Activated naive CD8-positive, alpha-beta T cell (primary cell): ENCODE data around the gene CPT1B.
"Not testable (repeated sequence)": the region's sequence is repeated elsewhere in the genome, so short reads cannot be mapped to it uniquely, and the experiment has no call there.

Experiments
- H3K27ac Mint-ChIP-seq: one replicate; pipeline ENCODE4 v1.8.0; 2021; ENCODE audit warnings: mixed read lengths
- H3K27me3 Mint-ChIP-seq: one replicate; pipeline ENCODE4 v1.8.0; 2021; ENCODE audit warnings: mixed read lengths
- H3K36me3 Mint-ChIP-seq: one replicate; pipeline ENCODE4 v1.8.0; 2021; ENCODE audit warnings: mixed read lengths
- H3K4me1 Mint-ChIP-seq: one replicate; pipeline ENCODE4 v1.8.0; 2021; ENCODE audit warnings: low read depth, mixed read lengths
- H3K4me3 Mint-ChIP-seq: one replicate; pipeline ENCODE4 v1.8.0; 2021; ENCODE audit warnings: mild to moderate bottlenecking, mixed read lengths
- H3K9me3 Mint-ChIP-seq: one replicate; pipeline ENCODE4 v1.8.0; 2021; ENCODE audit warnings: low read depth, mixed read lengths

The CPT1B gene

DNA sequence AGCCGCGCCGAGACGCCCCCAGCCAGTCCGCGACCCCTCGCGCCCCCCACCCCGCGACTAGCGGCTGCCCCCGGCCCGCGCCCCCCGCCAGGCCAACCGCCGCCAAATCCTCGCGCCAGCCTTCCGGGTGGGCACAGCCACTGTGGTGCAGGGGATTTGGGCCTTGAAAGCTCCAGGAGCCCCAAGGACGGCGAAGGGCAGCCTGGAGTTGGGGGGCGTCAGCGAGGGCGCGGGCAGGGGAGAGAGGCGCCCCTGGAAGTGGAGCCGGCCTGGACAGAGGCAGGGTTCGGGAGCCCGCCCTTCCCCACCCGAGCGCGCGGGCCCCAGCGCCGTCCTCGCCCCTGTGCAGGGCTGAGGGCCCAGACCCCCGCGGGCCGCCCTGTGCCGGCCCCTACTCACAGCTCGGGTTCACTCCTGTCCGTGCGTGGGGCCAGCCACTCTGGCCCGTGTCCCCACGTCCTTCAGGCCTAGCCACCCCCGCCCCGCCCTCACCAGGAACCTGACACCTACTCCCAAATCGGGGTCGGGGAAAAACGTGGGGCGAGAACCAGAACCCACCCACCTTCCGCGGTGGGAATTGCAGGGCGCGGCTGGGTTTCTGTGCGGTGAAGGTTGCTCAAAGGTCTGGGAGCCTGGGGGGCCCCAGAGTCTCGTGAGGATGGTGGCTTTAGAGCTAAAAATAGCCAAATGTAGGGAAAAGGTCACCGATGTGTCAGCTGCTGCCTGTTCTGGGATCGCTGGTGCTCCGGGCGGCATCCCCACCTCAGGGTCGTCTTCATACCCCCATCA is at the start of gene CPT1B:
Gene CPT1B (minus strand): TSS at position 441 of the 789 bp plus-strand sequence. CDS start 512 bp downstream, outside the sequence.
- peaks cover 17% of the 10 kb centered on the region for H3K4me1 Mint-ChIP-seq
- no peaks in the 10 kb centered on the region for H3K9me3 Mint-ChIP-seq
- no peaks in the 10 kb centered on the region for H3K27me3 Mint-ChIP-seq
- H3K36me3 Mint-ChIP-seq: no peaks in the 10 kb centered on the region
- no peak within 1 kb of the TSS for H3K27ac Mint-ChIP-seq
- peak within 1 kb of the TSS; percentile 17 for H3K4me3 Mint-ChIP-seq

DNA sequence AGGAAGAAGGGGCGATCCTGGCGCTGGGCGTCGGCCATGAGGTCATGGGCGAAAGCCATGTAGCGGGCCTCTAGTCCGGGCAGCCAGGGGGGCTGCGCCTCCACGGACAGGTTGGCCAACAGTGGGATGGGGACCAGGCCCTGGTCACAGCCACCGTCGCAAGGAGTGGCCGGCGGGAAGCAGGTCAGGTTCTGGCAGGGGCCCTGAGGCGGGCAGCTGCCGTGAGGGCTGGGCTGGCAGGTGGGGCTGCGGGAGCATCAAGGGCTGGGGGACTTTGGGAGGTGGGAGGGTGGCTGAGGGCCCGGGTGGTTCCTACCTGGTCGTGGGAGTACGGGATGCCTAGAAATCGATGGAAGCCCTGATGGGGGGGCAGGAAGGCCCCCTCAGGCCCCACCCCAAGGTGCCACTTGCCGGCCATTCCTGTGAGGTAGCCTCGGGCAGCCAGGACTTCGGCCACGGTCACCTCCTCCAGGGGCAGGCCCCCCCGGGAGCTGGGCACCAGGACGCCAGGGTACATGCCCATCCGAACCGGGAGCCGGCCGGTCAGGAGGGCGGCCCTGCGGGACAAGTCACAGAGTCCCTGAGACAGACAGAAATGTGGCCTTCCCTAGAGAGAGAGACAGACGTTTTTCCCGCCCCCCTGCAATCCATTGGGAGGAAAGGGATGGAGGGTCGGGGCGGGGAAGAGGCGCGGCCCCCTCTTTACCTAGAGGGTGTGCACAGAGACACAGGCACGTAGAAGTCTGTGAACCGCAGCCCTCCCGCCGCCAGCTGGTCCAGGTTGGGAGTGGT is 48.8 kb upstream of the CPT1B start:
- H3K27me3 Mint-ChIP-seq: no peaks in the 10 kb centered on the region
- H3K4me1 Mint-ChIP-seq: peaks cover 29% of the 10 kb centered on the region
- H3K4me3 Mint-ChIP-seq: peak overlapping the region; percentile 85
- peak overlapping the region; percentile 34 for H3K27ac Mint-ChIP-seq
- H3K36me3 Mint-ChIP-seq: no peaks in the 10 kb centered on the region
- H3K9me3 Mint-ChIP-seq: no peaks in the 10 kb centered on the region

DNA sequence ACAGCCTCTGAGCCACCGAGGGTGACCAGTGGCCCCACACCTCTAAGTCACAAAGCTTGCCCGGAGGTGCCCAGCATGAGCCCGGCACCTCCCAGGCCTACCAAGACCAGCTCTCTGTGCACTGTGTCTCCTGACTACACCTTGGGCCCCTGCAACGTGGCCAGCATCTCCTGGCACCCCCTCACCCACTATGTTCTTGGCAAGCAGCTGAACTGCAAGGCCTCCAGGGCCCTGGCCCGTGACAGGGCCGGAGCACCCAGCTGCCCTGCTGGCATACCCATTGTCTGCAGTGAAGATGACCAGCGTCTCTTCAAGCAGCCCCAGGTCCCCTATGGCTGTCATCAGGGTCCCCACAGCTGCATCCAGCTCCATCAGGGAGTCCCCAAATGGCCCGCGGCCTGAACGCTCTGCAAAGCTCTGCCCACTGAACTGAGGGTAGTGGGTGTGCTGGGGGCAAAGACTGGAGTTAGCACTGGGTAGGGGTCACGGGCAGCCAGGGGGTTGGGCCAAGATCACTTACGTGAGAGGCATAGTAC is 48.2 kb upstream of the CPT1B start:
- Mint-ChIP-seq H3K4me3 (peak overlapping the region; percentile 79), H3K4me1 (peaks cover 36% of the 10 kb centered on the region), H3K27ac (peak overlapping the region; percentile 34), H3K27me3 (no peaks in the 10 kb centered on the region), H3K36me3 (no peaks in the 10 kb centered on the region), H3K9me3 (no peaks in the 10 kb centered on the region)

DNA sequence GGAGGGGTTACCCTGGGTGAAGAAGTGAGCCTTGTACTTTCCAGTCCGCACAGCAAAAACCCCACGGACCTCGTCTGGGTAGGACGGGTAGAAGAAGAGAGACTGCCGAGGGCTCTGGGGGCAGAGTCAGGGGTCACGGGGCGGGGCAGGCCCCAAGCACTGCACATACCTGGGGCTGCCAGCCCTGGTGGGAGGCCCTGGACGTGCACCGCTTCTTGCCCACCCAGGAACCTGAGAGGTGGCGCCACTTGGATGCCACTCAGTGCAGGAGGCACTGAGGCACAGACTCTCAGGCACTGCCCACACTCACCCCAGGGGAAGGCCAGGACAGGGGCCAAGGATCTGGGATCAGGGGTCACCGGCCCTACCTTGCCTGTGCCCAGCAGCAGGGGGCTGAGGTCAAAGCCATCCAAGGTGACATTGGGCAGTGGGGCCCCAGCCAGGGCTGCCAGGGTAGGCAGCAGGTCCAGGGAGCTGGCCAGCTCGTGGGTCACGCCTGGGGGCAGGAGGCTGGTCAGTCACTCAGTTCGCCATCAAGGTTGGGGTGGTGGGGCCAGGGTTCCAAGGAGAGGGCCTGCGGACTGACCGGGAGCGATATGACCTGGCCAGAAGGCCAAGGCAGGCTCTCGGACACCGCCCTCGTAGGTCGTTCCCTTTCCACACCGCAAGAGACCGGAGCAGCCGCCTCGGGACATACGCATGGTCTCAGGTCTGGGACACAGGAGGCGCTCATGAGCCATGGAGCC is 47.5 kb upstream of the CPT1B start:
- Mint-ChIP-seq H3K36me3 (no peaks in the 10 kb centered on the region), H3K27ac (no peak overlapping the region), H3K27me3 (no peaks in the 10 kb centered on the region), H3K9me3 (no peaks in the 10 kb centered on the region), H3K4me3 (no peak overlapping the region), H3K4me1 (peaks cover 42% of the 10 kb centered on the region)

DNA sequence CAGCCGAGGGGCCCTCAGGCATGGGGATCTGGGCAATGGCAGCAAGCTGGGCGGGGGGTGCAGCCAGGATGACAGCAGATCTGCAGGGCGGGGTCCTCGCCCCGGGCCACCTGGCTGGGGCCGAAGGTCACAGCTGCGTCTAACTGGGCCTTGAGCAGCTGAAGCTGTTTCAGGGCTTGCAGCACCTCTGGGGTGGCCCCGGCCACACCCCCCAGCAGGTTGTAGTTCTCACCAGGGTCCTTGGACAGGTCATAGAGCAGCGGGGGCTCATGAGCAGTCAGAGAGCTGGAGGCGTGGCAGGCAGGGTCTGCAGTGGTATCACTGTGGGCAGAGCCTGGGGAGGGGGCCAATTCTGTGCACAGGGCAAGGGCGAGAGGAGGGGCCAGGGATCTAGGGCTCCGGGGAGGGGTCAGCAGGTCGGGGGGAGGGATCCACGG is 46.9 kb upstream of the CPT1B start:
- Mint-ChIP-seq H3K27ac (no peak overlapping the region), H3K9me3 (no peaks in the 10 kb centered on the region), H3K27me3 (no peaks in the 10 kb centered on the region), H3K4me3 (no peak overlapping the region), H3K36me3 (no peaks in the 10 kb centered on the region), H3K4me1 (peaks cover 46% of the 10 kb centered on the region)

DNA sequence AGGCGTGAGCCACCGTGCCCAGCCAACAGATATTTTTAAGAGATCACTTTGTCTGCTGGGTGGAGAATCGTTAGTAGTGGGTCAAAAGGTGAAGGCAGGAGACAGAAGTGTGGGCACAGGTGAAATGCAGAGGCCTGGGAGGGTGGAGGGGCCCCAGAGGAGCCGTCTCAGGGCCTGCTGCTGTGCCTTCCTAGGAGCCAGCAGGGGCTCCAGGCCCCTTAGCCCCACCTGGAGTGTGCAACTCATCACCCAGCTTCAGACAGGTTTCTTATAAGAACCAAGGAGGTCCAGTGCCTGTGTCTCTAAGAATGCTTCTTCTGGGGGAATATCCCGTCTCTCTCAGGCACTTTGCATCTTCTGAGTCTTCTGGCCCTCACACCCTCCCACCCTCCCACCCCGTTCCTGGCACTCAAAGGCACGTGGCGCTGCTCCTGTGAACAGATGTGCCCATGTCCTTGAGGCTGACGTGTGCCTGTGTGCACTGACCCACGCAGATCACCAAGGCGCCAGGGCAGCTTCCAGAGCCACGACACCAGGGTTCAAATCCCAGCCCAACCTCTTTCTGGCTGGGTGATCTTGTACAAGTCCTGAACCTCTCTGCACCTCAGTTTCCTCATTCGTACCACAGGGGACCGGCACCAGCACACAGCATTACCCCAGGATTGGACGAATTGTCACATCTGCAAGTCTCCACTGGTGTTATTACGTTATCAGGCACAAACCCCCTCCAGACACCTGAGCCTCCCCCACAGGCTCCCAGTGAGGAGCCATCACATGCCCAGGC is 46.3 kb upstream of the CPT1B start:
- Mint-ChIP-seq H3K9me3 (no peaks in the 10 kb centered on the region), H3K4me1 (peaks cover 47% of the 10 kb centered on the region), H3K27me3 (no peaks in the 10 kb centered on the region), H3K4me3 (no peak overlapping the region), H3K36me3 (no peaks in the 10 kb centered on the region), H3K27ac (no peak overlapping the region)

DNA sequence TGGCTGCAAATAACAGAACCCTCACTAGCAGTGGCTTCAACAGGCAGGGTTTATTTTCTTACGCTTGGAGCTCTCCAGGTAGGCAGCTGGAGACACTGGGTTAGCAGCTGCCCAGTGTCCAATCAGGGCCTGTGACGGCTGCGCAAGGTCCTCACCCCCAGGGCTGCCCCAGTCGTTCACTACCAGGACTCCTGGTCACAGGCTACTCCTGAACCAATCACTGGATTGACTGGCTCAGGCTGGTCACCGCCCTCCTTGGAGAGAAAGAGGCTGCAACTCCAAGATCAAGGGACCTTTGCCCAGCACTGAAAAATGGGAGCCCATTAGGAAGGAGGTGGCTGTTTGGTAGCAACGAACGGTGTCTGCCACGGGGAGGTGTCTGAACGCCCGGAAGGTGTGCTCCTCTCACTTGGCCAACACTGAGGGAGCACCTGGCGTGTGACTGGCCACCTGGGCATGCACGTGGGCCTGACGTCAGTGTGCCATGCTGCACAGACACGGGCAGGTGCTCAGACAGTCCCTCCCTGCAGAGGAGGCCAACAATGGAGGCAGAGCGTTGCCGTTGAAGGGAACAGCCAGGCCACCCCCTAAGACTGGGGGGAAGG is 44.6 kb upstream of the CPT1B start:
- Mint-ChIP-seq H3K9me3 (no peaks in the 10 kb centered on the region), H3K4me3 (peak overlapping the region; percentile 87), H3K27me3 (no peaks in the 10 kb centered on the region), H3K4me1 (peaks cover 37% of the 10 kb centered on the region), H3K36me3 (no peaks in the 10 kb centered on the region), H3K27ac (peak overlapping the region; percentile 93)

DNA sequence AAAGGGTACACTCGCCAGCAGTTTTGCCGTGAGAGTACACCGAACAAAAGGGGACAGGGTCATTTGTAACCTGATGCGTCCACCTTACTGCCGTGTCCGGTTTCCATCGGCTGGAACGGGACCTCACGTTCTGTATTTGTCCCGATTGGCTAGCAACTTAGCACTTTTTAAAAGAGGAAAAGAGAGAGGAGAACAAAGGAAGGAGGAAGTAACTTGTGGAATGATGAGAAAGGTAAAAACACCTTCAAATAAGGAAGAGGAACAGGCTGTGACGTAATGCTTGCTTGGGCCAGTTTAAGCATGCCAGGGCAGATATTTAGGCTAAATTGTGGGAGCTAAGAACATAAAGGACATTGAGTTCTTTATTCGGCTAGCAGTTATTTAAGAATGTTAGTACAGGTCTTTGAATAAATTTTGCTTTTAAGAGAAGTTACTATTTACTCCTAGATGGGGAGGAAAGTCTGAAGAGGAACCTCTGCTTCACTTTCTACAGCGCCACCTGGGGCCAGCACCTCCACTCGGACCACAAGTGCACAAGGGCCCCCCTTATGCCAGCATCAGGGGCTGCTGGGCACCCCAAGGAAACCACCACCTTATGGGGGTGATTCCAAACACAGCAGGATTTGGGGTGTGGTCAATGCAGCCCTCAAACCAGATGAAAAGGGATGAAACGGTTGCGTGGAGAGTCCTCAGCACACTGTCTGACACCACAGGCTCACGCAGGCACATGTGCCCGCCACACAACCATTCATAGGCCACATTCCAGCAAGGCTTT is 43.9 kb upstream of the CPT1B start:
- Mint-ChIP-seq H3K4me1 (peaks cover 37% of the 10 kb centered on the region), H3K27me3 (no peaks in the 10 kb centered on the region), H3K9me3 (no peaks in the 10 kb centered on the region), H3K36me3 (no peaks in the 10 kb centered on the region), H3K27ac (peak overlapping the region; percentile 93), H3K4me3 (peak overlapping the region; percentile 87)

DNA sequence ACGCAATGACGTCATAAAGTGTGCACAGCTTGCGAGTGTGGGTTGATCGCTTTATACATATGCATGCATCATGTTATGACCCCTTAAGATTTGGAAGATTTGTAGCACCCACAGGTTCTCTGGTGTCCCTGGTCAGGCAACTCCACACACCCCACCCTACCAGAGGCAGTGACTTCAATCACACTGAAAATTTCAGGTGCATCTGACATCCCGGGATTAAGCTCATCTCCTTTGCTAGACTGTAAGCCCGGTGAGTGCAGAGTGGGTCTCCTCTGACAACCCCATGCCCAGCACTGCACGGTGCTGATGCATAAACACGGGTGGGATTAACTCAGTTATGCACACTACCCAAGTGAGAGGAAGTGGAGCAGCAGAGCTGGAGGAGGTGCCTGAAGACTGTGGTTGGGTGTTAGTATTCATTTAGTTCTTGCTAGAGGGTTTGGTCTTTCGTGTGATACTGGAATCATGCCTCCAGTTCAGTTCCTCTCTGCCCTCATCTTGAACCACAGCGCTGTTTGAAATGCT is 43.2 kb upstream of the CPT1B start:
- Mint-ChIP-seq H3K36me3 (no peaks in the 10 kb centered on the region), H3K9me3 (no peaks in the 10 kb centered on the region), H3K27me3 (no peaks in the 10 kb centered on the region), H3K27ac (peak overlapping the region; percentile 93), H3K4me3 (peak overlapping the region; percentile 87), H3K4me1 (peaks cover 35% of the 10 kb centered on the region)

DNA sequence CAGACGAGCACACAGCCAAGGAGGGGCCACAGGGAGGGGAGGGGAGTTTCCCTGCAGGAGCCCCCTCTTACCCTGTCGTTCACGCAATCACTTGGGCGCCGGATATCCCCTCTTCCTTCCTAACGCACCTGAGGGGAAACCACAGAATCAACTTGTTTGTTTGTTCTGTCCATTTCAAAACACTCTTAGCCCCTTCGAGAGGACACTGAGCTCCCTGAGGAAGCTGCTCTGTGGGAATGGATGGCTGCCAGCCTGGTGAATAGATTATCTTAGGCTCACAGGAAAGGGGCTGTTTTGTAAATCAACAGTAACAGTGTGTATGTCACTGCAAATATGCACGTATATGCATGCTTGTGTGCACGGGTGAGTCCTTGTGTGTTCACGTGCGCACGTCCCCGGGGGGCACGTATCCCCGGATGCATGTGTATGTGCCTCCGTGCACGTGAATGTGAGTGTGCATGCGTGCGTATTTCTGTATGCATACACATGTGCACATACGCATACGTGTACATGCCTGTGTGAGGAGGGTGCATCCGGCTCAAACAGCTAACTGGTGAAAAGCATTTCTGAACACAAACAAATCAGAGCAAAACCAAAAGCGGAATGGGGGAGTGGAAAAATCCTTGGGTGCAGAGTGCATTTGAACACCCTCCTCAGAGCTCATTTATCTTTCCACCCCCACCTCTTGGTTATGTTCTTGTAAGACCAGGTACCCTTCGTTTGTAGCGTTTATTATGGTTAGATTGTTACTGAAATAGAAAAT is 42.5 kb upstream of the CPT1B start:
- Mint-ChIP-seq H3K4me3 (peak overlapping the region; percentile 87), H3K4me1 (peaks cover 34% of the 10 kb centered on the region)

DNA sequence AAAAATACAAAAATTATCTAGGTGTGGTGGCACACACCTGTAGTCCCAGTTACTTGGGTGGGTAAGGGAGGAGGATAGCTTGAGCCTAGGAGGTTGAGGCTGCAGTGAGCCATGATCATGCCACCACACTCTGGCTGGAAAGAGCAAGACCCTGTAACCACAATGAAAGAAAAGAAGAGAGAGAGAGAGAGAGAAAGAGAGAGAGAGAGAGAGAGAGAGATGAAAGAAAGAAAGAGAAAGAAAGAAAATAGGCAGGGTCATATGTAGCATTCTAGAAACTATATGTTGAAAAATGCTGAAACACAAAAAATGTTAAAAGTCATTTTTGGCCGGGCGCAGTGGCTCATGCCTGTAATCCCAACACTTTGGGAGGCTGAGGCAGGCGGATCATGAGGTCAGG is 36.1 kb upstream of the CPT1B start:
- not testable (repeated sequence) for H3K36me3 Mint-ChIP-seq, H3K27ac Mint-ChIP-seq, H3K27me3 Mint-ChIP-seq, H3K4me1 Mint-ChIP-seq, H3K9me3 Mint-ChIP-seq, H3K4me3 Mint-ChIP-seq

More for the DNA sequence above, 42.5 kb upstream of the CPT1B start:
- Mint-ChIP-seq H3K27me3 (no peaks in the 10 kb centered on the region), H3K36me3 (no peaks in the 10 kb centered on the region), H3K27ac (peak overlapping the region; percentile 93), H3K9me3 (no peaks in the 10 kb centered on the region)

DNA sequence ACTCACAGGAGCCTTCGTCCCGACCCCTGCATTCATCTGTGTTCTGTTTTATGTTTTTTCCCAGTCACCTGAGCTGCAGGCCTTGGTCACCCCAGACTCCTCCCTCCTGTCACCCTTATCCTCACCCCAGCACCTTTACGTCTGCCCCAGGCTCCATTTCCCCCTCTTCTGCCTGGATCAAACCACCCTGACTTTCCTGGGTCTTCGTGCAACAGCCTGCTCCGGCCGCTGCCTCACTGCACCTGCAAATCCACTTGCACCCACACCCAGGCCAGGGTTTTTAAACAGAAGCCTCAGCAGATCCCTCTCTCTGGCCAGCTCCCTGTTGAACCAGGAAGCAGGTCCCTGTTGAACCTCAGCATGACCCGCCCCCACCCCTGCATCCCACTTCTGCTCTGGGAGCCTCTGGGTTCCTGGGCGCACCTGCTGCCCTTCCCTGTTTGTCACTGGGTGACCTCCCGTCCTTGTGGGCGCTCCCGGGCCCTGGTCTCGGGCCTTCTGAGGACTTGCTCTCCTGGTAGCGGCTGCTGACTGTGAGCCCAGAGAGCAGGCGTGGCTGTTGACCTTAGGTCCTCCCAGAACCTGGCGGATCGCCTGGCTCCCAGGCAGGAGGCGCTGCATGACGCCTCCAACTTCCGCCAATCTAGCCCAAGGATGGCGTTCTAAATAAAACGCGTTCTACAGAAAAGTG is 35.2 kb upstream of the CPT1B start:
- H3K9me3 Mint-ChIP-seq: no peaks in the 10 kb centered on the region
- no peaks in the 10 kb centered on the region for H3K36me3 Mint-ChIP-seq
- H3K4me3 Mint-ChIP-seq: no peak overlapping the region
- H3K4me1 Mint-ChIP-seq: peaks cover 7% of the 10 kb centered on the region
- H3K27ac Mint-ChIP-seq: no peak overlapping the region
- peaks cover 1% of the 10 kb centered on the region for H3K27me3 Mint-ChIP-seq
